ENCODE results near the gene TRIM47. TPM values are rescaled to one million over a fixed set of nuclear protein-coding genes. Genes with fewer than 3 reads are reported as not detected.

Gene TRIM47
- total and polyA plus RNA-seq, 4 donors, result 6.9 to 18.5 (median 13.8) TPM

GRCh38 chr17:75917917-75918445 lies 39.6 kb upstream of the TRIM47 start:
- WGBS, result 97% methylated on average over 31 of the region's 31 CpGs
- TF ChIP-seq RXRA (IDR thresholded peaks at IDR 0.05) (no peak), MAX (IDR thresholded peaks at IDR 0.05) (no peak), YY1 (IDR thresholded peaks at IDR 0.05) (no peak), CTCF (IDR thresholded peaks at IDR 0.05; ENCODE audit: low read depth, low read length, missing input control) (no peak), FOXA1 (IDR thresholded peaks at IDR 0.05) (no peak), FOXA2 (IDR thresholded peaks at IDR 0.05) (no peak), ZBTB33 (IDR thresholded peaks at IDR 0.05) (no peak), REST (IDR thresholded peaks at IDR 0.05) (no peak), SP1 (IDR thresholded peaks at IDR 0.05) (no peak), RAD21 (IDR thresholded peaks at IDR 0.05) (no peak), TAF1 (conservative IDR thresholded peaks at IDR 0.05) (no peak), GABPA (IDR thresholded peaks at IDR 0.05 in 1 of 2, conservative IDR thresholded peaks at IDR 0.05 in 1 of 2) (no peak), EGR1 (IDR thresholded peaks at IDR 0.05; ENCODE audit: low read depth in 2 of 2) (no peak), HNF4G (IDR thresholded peaks at IDR 0.05) (no peak), HNF4A (conservative IDR thresholded peaks at IDR 0.05) (no peak), NR2F2 (IDR thresholded peaks at IDR 0.05) (no peak), JUND (IDR thresholded peaks at IDR 0.05) (no peak)
- Histone ChIP-seq H3K27me3 (ENCODE audit: control insufficient read depth in 4 of 4, insufficient read depth in 4 of 4, low read length in 3 of 4) (no peaks in the 10 kb centered on the region), H3K9ac (ENCODE audit: low read depth in 1 of 2, low read length in 2 of 2) (no peak overlapping the region), H3K27ac (ENCODE audit: low read depth in 1 of 2, low read length in 2 of 2) (no peak overlapping the region), H3K4me3 (ENCODE audit: low read depth in 1 of 3, low read length in 3 of 3) (no peak overlapping the region), H3K36me3 (ENCODE audit: control insufficient read depth in 4 of 4, insufficient read depth in 3 of 4, low read depth in 1 of 4, low read length in 3 of 4) (no peaks in the 10 kb centered on the region), H3K9me3 (ENCODE audit: control insufficient read depth in 4 of 4, low read length in 3 of 4) (no peaks in the 10 kb centered on the region), H3K4me1 (ENCODE audit: control insufficient read depth in 4 of 4, insufficient read depth in 4 of 4, low read length in 3 of 4) (peaks cover 0 to 13% (median 12%) of the 10 kb centered on the region in 4 donors)
- DNase-seq (ENCODE audit: low spot score), result no peak
